T-helper 9 cell (primary cell): ENCODE measurements around the gene CPSF4L.

Source experiments
- DNase-seq: peaks from one replicate; pipeline ENCODE4 v3.0.0-alpha.2; 2020

Gene CPSF4L

DNA sequence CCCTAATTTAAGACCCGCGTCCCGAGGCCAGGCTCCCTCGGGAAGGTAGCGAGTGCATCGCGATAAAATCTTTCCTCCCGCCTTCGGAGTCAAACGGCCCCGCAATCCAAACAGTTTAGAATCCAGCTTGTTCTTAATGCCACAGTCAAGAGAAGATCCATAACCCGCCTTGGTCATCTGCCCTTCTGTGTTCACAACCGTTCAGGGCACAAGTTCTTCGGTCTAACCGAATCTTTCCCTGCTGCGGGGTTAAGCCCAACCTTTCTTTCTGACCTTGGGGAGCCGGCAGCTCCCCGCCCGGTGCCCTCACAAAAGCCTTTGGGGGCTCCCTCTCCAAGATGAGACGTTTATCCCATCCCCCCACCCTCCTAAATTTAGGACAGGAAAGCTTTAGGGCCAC lies 30.3 kb downstream of the CPSF4L start:
- no peak for DNase-seq

DNA sequence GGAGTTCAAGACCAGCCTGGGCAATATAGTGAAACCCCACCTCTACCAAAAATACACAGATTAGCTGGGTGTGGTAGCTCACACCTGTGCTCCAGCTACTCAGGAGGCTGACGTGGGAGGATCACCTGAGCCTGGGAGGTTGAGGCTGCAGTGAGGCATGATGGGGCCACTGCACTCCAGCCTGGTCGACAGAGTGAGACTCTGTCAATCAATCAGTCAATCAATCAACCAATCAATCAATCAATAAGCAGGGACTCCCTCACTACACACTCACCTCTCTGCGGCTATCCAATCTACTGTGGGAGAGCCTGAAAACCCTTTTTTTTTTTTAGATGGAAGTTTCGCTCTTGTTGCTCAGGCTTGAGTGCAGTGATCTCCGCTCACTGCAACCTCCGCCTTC lies 31.6 kb downstream of the CPSF4L start:
- DNase-seq, result no peak

DNA sequence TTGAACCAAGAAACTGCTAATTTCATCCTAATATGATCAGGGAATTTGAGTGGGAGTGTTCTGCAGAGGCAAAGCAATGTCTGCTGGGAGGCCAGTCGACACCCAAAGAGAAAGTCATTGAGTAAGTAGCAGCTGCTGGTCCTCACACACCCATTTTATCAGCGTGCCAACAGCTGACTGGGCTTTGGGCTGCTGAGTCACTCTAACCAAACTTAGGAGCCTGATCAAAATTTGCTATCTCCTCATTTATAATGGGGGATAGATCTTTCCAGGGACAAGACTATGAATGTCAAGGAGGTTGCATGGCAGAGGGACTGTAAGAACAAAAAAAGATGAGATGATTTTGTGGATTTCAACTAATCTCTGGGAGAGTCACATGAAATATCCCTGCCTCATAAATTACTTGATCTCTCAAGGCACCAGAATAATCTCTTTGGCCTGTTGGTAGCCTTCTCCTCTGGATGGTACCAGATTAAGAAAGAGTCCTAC lies 32.9 kb downstream of the CPSF4L start:
- DNase-seq, result no peak

DNA sequence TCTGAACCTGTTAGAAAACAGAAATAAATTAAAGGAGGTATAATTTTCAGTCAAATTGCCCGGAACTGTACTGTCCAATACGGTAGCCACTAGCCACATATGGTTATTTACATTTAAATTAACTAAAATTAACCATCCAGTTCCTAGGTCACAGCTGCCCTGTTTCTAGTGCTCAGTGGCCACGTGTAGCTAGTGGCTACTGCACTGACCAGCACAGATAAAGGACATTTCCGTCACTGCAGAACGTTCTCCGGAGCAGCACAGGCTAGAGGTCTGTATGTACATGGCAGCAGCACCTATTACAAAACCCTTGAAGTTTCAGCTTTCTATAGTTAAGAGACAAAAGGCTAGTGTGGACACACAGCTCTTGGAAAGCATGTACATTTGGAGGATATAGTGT lies 33.7 kb downstream of the CPSF4L start:
- DNase-seq, result no peak

DNA sequence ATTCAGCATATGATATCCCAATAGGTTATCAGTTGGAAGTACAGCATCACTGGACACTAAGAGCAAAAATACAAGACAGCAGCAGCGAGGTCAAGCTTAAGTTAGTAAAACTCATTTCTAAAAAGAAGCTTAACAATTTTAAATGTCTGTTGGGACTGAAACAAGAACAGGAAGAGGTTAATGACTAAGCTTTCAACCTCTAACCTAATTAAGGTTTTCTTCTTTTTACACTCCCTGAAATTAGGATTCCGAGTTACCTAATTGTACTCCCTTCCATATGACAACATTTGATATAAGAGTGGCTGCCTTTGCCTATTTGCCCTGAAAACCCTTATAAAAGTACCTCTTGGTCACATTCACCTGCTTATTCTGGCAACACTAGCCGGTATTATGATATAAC lies 34.3 kb downstream of the CPSF4L start:
- no peak for DNase-seq

DNA sequence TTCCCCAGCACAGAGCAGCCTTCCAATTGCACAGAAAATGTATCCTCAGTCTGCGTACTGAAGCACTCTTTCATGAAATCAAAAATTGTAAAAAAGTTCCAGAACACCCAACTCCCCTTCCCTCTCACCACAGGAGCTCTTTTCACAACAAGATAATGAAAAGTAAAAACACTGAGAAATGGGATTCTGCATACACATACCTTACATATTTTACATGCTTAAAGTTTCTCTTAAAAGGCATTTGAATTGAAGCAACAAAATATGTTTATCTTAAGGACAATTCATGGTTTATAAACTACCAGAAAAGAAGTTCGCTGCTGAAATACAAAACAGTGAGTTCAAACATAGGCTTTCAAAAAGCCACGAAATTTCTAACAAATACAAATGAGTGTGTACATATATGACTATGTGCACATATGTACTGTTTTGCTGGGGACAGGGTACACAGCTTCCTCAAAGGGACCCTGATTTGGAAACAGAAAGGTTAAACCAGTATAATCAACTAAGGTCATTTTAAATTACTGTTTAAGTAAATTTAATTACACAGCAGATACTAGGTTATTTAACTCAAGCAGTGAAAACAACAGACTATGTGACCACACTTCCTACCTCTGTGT lies 35.0 kb downstream of the CPSF4L start:
- no peak for DNase-seq

DNA sequence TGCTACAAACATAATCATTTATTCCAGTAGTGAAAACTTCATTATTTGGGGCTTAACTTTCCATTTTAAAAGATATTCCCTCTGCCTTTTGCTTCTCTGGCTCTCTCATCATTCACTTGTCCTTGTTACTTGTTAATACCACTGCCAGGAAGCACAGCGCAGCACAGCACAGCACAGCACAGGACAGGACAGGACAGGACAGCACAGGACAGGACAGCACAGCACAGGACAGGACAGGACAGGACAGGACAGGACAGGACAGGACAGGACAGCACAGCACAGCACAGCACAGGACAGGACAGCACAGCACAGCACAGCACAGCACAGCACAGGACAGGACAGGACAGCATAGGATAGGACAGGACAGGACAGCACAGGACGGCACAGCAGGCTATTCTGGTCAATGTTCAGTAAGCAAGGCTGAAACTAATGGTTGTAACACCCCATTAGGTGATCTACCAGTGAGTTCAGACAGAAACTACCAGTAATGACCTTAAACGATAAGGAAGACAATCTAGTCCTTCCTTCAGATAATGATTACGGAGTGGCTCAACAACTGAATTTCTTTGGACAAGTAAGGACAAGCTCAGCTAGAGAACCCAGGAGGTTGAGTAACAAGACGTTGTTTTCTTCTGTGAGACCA lies 36.9 kb downstream of the CPSF4L start:
- DNase-seq, result no peak

DNA sequence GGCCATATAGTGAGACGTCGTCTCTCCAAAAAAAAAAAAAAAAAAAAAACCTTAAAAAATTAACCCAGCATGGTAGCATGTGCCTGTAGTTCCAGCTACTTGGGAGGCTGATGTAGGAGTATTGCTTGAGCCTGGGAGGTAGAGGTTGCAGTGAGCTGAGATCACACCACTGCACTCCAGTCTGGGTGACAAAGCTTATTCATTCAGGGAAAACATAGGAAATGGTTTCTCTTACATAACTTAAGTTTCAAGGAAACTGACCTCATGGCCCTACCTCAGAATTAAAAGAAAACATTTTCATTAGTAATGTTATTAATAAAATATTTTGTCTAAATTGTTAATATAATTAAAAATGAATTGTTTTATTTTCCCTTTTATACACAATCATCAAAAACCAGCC lies 37.4 kb downstream of the CPSF4L start:
- DNase-seq, result no peak

DNA sequence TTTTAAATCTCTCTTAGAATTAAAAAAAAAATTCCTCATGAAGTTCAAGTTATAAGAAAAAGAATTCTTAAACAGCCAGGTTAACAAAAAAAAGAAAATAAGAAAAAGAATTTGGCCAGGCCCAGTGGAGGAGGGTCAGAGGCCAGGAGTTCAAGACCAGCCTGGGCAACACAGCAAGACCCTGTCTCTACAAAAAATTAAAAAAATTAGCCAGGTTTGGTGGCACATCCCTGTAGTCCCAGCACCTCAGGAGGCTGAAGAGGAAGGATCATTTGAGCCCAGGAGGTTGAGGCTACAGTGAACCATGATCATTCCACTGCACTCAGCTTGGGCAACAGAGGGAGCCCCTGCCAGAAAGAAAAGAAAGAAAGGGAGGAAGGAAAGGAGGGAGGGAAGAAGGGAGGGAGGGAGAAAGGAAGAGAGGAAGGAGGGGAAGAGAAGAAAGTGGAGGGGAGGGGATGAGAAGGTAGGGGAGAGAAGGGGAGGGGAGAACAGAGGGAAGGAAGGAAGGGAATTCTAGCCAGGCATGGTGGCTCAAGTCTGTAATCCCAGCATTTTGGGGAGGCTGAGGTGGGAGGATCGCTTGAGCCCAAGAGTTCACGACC lies 38.0 kb downstream of the CPSF4L start:
- no peak for DNase-seq

DNA sequence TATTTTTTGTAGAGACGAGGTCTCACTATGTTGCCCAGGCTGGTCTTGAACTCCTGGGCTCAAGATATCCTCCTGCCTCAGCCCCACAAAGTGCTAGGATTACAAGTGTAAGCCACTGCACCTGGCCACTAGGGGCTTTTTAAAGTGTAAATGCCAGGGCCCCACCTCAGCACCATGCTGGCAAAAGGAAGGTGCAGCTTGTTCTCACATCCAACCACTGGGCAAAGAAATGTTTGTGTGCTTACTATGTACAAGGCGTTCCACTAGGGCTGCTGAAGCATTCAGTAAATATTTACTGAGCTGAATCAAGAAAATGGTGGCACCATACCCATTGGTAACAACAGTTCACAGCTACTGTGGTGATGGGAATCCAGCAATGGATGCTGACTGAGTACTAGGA lies 46.2 kb downstream of the CPSF4L start:
- DNase-seq, result no peak

DNA sequence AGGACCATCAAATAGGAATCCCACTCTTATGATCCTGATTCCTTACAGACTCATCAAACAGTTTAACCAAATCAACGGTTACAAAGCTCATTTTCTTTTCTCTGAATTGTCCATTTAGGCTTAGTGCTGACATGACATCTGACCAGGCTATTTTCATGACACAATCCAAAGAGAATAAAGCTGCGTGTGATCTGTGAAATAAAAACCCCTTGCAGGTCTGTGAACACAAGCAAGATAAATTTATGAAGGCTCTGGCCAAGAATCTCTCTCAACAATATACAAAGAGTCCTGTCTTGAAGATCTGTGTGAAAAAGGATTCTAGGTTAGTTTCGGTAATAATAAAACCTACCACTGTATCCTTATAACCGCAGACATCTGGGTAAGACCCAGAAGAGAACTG lies 46.8 kb downstream of the CPSF4L start:
- DNase-seq, result no peak

DNA sequence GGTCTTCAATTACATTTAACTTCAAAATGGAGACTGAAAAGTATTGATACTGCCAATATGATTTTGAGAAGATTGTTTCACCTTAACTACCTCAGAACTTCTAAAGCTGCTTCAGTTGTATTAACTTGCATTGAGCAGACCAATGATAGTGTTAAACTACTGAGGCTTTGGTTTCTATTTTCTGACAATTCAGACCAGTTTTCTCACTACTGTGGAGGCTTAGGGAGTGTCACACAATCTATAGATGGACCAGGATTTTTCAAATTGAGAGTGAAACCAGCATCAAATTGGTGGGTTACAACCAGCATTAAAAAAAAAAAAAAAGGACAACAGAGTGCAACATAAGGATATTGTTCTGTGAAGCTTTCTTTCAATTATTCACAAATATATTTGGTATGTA lies 47.7 kb downstream of the CPSF4L start:
- no peak for DNase-seq

DNA sequence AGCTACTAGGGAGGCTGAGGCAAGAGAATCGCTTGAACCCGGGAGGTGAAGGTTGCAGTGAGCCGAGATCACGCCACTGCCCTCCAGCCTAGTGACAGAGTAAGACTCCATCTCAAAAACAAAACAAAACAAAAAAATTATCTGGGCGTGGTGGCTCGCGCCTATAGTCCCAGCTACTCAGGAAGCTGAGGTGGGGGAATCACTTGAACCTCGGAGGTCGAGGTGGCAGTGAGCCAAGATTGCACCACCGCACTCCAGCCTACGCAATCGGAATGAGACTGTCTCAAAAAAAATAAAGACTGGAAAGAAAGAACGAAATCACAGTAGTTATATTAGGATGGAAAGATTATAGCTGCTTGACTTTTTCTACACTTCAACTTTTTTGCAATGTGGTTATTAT lies 49.9 kb downstream of the CPSF4L start:
- DNase-seq, result peak; percentile 62

DNA sequence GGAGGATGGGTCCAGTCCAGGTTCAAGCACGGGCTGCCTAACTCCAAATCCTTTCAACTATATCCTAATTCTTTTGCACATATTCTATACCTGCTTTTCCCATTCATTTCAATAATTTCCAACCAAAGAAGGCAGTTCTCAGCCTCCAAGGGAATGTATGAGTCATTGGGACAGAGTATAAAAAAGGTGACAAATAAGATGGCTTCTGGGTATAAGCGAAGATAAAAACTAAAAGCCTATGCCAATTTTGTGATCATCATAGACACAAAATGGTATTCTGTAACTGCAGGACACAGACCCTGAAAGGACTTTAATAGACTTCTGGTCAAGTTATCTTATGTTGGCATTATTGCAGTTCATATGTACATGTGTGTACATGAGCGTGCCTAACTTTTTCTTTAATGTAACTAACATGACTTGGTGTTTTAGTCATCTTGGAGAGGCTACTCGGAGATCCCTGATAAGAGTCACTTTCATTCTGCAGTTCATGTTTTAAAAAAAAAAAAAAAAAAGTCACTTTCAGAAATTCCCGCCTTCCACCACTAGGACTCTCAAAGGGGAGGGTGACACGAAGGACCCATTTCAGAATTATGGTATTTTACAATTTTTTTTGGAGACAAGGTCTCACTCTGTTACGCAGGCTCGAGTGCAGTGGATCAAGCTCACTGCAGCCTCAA lies 51.5 kb downstream of the CPSF4L start:
- DNase-seq, result no peak

DNA sequence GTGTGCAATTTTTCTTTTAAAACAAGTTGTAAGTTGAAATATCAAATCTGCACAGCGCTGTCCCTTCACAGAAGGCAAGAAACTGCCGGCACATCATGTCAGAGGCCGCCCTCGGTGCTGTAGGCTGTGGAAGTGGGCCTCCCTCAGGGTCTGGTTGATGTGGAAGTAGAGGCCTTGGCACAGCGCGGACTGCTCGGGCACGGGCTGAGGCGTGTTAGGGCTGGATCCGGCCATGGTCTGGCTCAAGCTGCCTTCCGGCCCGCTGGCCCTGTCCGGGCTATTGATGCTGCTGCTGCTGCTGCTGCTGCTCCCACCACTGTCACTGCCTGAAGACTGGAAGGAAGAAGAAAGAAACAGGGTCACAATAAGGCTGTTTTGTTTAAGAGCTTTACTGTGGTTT lies 52.2 kb downstream of the CPSF4L start:
- no peak for DNase-seq

DNA sequence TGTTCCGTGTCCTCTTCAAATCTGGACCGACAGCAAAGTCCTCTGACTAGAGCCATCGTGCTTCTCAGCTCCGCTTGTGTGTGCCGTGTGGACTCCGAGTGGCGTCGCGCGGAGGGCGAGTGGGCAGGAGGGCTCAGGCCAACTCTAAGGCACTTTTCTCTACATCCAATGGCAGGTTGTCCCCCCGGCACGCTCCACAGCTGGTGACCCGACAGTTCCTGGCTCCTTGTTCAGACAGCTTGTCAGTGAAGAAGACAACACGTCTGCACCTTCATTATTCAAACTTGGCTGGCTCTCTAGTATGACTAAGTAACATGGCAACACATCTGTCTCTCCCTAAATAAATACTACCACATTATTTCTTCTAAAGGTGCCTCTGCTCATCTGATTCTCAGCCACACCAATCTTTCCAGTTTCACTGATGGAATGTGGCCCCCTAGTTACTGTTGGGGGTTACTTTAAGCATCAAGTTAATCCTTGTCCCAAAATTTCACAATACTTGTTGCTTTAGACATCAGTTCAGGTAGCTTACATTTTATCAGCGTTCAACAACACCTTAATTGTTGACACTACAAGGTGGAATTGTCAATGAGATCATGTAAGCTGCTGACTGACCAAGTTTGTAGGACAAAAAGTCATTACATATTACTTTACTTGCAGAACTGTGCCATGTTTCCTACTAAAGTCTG lies 53.4 kb downstream of the CPSF4L start:
- no peak for DNase-seq

DNA sequence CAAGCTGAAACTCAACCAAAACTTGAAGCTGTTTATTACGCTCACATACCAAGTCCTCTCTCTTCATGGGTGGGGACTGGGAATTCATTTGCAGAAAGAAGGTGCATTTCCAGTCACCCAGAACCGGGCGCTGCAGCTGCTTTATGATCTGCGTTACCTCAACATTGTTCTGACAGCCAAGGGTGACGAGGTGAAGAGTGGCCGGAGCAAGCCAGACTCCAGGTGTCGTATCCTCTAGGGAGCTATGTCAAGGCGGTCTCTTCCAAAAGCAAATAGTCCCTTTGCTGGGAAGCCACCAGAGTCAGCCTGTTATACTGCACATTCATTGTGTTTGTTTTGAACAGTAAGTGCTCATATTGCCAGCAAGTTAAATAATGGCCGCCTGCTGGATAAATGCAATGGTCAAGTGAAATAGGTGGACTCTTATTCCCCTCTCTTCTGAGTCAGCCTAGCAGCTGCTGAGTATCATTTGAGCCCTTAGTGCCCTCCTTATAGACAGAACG lies 56.2 kb downstream of the CPSF4L start:
- DNase-seq, result no peak

DNA sequence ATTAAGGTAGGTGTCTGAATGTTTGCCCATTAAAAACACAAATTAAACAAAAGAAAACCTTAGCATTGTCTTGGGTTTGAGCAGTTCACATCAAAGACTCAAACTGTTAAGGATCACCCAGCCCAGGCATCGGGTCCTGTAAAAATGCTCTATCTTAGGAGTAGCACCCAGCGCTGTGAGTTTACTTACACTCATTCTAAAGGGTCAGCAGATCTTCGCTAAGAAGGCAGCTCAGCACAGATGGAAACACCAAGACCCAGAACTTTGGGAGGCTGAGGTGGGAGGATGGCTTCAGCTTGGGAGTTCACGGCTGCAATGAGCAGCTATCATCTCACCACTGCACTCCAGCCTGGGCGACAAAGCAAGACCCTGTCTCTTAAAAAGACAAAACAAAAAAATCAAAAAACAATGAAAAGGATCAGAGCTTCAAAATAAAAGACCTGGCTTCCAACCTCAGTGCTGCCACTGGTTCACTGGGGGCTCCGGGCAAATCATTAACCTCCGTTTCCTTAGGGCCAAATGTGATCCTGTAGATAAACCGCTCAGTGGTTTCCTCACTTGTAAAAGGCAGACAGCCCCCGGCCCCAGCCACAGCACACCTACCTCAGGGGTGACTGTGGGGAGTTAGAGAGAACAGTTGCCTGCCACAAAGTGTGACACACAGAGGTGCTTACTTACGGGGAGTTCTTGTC lies 57.7 kb downstream of the CPSF4L start:
- DNase-seq, result peak; percentile 14

DNA sequence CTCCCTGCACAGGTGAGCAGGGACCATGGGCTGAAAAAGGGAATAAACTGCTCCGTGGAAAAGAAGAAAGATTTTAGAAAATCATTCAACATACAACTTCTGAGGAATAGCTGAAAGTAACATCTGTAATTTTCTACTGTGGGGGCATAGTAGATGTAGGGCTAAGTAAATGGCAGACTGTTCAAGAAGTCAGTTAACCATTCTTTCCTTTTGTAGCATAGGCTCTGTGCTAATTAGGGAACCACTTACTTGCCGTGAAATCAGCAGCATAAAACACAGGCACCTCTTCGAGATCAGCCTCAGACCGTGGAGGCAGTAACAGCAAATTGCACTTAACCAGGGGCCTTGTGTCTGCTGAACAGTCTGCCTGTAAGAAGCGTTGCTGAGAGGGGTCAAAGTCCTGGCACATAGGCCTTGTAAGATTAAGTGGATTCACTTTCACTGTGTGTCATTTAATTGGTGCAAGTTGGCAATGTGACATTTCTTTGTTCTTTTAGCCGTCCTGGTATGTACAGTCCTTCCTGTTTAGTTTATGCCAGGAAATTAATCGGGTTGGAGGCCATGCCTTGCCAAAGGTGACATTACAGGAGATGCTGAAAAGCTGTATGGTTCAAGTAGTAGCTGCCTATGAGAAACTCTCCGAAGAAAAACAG lies 58.4 kb downstream of the CPSF4L start:
- no peak for DNase-seq

DNA sequence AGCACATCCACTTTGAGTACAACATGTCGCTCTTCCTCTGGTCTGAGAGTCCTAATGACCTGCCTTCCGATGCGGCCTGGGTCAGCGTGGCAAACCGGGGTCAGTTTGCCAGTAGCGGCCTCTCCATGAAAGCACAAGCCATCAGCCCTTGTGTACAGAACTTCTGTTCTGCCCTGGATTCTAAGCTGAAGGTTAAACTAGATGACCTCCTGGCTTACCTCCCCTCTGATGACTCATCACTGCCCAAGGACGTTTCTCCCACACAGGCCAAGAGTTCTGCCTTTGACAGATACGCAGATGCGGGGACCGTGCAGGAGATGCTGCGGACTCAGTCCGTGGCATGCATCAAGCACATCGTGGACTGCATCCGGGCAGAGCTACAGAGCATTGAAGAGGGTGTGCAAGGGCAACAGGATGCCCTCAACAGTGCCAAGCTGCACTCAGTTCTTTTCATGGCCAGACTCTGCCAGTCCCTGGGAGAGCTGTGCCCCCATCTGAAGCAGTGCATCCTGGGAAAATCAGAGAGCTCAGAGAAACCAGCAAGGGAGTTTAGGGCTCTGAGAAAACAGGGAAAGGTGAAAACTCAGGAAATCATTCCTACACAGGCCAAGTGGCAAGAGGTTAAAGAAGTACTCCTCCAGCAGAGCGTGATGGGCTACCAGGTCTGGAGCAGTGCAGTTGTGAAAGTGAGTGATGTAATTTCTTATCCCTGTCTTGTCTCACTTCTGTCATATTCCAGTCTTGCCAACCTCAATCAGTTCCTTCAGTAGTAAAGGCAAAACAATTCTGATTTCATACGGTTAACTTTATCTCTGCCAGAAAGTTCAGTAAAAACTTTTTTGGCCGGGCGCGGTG lies 60.2 kb downstream of the CPSF4L start:
- no peak for DNase-seq

DNA sequence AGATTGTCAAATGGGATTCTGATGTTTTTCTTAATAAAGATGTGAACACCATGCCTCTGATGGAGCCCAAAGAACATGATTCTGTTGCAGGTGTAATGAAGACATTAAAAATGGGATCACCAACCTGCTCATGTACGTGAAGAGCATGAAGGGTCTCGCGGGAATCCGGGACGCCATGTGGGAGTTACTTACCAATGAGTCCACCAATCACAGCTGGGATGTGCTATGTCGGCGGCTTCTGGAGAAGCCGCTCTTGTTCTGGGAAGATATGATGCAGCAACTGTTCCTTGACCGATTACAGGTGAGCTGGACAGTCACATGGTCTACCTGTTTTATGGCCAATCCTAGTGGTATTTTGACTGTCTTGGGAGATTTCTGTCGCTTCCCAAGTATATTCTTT lies 61.2 kb downstream of the CPSF4L start:
- DNase-seq, result no peak
